AG10803 (cell line): Measurements from ENCODE around the gene ERGIC1.
A peak's percentile ranks its signal among the peaks of the same experiment; 100 is the strongest.
"Not testable (repeated sequence)": the region's sequence is repeated elsewhere in the genome, so short reads cannot be mapped to it uniquely, and the experiment has no call there.

Experiments used
- DNase-seq: peaks from one replicate; pipeline ENCODE4 v3.0.0; 2010; ENCODE audit warnings: low read depth
- H3K4me3 ChIP-seq: 2 replicates; pipeline ENCODE4 v1.5.1; 2011; ENCODE audit warnings: mild to moderate bottlenecking, low read length, control low read depth
- CTCF ChIP-seq: conservative IDR thresholded peaks from 2 replicates; pipeline ENCODE4 v1.5.1; 2011; ENCODE audit warnings: mild to moderate bottlenecking, low read length, control low read depth, inconsistent platforms

The ERGIC1 gene

GRCh38 chr5:172849606-172850453 lies 15.8 kb downstream of the ERGIC1 start:
- H3K4me3 ChIP-seq: no peak overlapping the region
- no peak for TF ChIP-seq CTCF
- no peak for DNase-seq

- no peak for DNase-seq
- no peak overlapping the region for H3K4me3 ChIP-seq
- no peak for TF ChIP-seq CTCF
Measured at GRCh38 chr5:172850454-172850797, 16.4 kb downstream of the ERGIC1 start.

GRCh38 chr5:172851254-172851653 lies 17.2 kb downstream of the ERGIC1 start:
- H3K4me3 ChIP-seq, DNase-seq: not testable (repeated sequence)

GRCh38 chr5:172852490-172853354 lies 18.7 kb downstream of the ERGIC1 start:
- TF ChIP-seq CTCF: no peak
- no peak overlapping the region for H3K4me3 ChIP-seq
- DNase-seq: peak; percentile 72

GRCh38 chr5:172853355-172853975 lies 19.4 kb downstream of the ERGIC1 start:
- TF ChIP-seq CTCF: no peak
- H3K4me3 ChIP-seq: no peak overlapping the region
- DNase-seq: peak; percentile 83

- no peak for TF ChIP-seq CTCF
- H3K4me3 ChIP-seq: no peak overlapping the region
- peak; percentile 53 for DNase-seq
Measured at GRCh38 chr5:172854451-172854871, 20.4 kb downstream of the ERGIC1 start.

GRCh38 chr5:172854971-172855370 lies 20.9 kb downstream of the ERGIC1 start:
- TF ChIP-seq CTCF: no peak
- H3K4me3 ChIP-seq: no peak overlapping the region
- DNase-seq: no peak
